HK-2 (cell line): ENCODE results near the gene NBR1.
"Not testable (repeated sequence)": the region's sequence is repeated elsewhere in the genome, so short reads cannot be mapped to it uniquely, and the experiment has no call there.

Experiments used
- DNase-seq: peaks from one replicate; pipeline ENCODE4 v3.0.0-alpha.2; 2018; ENCODE audit not compliant: unreplicated experiment

Gene NBR1

DNA sequence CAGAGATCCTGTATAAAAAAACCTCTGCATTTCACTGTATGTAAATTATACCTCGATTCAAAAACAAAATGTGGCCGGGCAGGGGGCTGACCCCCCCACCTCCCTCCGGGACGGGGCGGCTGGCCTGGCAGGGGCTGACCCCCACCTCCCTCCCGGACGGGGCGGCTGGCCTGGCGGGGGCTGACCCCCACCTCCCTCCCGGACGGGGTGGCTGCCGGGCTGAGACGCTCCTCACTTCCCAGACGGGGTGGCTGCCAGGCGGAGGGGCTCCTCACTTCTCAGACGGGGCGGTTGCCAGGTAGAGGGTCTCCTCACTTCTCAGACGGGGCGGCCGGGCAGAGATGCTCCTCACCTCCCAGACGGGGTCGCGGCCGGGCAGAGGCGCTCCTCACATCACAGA, 11.8 kb upstream of the NBR1 start:
- DNase-seq = not testable (repeated sequence)

DNA sequence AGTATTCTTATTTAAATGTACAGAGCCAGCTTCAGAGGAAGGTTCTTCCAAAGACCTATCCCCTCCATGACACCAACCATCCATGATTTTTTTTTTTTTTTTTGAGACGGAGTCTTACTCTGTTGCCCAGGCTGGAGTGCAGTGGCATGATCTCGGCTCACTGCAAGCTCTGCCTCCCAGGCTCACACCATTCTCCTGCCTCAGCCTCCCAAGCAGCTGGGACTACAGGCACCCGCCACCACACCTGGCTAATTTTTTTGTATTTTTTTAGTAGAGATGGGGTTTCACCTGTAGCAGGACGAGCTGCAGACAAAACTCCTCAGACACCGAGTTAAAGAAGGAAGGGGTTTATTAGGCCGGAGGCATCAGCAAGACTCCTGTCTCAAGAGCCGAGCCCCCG, 11.1 kb upstream of the NBR1 start:
- not testable (repeated sequence) for DNase-seq

DNA sequence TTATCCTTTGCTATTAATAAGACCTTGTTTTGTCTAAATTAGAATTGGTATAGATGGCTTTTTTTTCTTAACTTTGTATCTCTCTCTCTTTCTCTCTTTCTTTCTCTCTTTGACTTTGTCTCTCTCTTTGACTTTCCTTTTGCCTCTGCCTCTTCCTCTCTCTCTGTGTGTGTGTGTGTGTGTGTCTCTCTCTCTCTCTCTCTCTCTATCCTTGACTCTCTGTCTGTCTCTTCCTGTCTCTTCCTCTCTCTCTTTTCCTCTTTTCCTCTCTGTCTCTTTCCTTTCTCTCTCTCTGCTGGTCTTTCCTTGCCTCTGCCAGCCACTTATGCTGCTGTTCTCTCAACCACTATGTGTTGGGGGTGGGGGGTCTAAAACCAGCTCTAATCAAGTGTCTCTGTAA, 5.0 kb upstream of the NBR1 start:
- DNase-seq = not testable (repeated sequence)

DNA sequence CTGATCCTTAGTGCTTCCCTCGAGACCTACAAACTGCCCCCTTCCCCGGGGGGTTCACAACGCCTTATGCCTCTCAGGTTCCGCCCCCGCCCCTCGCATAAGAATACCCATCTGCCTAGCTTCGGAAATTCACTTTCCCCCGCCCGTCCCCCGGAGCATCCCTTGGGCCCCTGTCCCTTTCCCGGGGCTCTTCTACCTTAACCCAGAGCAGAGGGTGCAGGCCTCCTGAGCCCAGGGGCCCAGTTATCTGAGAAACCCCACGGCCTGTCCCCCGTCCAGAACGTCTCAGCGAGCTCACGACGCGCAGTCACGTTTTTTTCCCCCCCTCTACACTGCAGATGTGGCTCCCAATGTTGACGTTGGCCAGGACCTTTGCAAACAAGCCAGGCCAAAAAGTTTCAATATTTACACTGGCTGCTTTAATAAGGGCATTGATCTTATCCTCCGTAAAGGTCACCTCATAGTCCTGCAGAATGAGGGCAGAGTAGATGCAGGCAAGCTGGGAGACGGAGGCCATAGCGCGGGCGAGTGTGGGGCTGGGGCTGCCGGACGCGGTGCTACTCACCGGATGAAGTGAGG, 1.4 kb upstream of the NBR1 start:
- DNase-seq = no peak

DNA sequence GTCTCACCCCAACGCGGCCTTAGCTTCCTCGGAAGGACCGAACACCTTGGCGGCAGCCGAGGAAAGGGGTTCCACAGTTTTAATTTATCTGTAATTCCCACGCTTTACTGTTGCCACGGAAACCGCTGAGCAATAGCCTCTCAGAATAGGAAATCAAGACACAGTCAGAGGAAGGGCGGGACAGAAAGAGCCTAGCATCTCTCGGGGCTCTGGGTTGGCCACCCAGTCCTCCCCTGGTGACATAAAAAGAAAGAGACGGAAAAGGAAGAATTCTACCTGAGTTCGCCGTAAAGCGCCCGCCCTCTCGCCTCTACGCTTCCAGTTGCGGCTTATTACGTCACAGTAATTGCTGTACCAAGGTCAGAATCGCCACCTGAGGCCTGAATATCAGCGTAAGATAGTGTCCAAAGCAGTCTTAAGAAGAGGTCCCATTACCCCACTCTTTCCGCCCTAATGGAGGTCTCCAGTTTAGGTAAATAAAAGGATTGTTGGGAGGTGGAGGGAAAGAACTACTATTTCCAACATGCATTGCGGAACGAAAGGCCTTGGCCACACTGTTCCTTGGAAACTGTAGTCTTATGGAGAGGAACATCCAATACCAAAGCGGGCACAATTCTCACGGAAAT, 761 bp upstream of the NBR1 start:
- DNase-seq = peak; percentile 83

DNA sequence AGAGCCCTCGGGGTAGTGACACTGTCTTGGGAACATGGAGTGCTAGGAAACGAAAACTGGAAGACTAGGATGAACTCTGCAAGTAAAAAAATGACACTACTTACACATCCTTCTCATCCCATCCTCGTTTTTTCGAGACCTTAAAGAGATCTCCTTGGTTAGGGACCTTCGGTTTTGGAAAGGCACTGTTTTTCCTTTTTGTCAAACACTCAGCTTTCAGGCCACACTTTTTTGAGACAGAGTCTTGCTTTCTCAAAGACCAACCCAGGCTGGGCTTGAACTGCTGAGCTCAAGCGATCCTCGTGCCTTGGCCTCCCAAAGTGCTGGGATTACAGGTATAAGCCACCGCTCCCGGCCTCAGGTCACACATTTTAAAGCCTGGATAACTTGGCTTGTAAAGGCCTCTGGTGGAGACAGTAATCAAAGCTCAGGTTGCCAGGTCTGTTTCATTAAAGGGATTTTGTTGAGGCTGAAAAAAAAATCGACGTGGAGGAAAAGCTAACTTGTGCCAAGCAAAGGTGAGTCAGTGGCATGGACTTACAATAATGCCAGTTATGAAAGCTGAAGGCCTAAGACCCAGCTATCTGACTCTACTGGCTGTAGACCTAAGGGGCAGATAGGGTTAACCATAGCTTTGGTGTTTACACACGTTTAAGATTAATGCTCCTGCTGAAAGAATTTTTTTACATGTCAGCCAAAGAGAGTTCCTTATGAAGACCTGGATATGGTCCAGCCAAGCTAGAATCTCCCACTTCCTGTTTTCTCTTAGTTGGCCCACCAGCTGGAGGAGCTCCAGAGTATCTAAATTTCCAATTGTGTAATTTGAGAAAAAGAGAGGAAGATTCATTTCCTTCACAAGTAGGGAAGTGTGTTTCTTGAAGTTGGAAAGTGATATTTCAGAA, 823 bp downstream of the NBR1 start:
- DNase-seq = peak; percentile 51

DNA sequence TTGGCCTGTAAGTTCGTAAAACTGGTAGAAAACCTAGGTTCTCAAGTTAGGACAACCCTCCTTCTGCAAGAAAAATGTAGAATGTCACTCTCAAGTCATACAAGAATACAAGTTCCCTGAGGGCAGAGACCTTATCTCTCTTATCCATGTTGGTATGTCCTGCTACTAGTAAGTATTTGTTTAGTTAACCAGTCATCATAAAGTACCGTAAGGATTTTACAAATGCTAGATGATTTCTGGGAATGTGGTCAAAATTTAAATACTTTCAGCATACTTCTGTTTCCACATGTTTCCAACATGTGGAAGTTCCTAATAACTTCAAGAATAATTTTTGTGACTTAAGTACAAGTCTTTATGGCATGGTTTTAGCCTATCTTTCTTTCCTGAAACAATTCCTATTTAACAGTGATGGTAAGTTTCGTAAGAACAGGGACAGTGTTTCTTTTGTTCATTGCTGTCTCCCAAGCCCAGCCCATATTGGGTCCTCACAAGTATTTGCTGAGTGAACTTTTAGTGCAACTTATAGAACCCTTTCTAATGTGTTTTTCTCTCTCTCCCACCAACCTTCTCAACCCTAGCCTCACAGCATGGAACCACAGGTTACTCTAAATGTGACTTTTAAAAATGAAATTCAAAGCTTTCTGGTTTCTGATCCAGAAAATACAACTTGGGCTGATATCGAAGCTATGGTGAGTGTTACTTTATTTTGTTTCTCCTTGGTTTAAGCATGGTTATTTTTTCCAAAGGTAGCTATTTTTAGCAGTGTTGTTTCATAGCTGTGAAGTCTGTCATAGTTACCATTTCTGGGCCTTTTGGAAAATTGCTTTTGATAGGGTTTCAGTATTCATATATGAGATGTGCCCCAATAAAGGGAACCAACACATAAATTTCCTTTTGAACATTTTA, 4.5 kb downstream of the NBR1 start:
- DNase-seq = no peak

DNA sequence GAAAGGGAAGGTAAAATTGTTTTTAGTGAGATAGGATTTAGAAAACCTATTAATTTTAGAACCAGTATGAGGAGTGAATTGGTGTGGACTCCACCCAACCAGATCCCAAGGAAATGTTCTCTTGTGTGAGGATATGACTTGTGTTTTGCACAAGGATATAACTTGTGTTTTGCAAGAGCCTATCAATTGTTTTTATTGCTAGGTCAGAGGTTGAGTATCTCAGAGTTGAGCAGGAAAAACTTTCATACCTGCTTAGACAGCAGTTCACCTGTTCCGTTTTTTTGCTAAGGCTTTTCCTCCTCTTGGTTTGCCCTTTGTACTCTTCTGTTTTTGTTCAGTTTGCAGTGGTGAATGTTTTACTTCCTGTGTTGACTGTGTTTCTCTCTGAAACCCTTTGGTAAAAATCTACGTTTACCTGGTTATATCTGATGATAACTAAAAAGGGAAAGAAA, 5.1 kb downstream of the NBR1 start:
- DNase-seq = no peak

DNA sequence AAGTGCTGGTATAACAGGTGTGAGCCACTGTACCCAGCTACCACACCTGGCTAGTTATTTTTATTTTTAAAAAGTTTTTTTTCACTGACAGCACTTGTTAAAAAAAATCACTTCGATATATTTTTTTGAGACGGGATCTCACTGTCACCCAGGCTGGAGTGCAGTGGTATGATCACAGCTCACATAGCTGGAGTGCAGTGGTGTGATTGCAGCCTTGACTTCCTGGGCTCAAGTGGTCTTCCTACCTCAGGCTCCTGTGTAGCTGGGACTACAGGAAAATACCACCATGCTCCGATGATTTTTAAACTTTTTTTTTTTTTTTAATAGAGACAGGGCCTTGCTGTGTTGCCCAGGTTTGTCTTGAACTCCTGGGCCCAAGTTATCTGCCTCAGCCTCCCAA, 12.9 kb downstream of the NBR1 start:
- DNase-seq = peak; percentile 6

DNA sequence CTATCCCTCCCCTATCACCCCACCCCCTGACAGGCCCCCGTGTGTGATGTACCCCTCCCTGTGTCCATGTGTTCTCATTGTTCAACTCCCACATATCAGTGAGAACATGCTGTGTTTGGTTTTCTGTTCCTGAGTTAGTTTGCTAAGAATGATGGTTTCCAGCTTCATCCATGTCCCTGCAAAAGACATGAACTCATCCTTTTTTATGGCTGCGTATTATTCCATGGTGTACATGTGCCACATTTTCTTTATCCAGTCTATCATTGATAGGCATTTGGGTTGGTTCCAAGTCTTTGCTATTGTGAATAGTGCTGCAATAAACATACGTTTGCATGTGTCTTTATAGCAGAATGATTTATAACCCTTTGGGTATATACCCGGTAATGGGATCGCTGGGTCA, 15.6 kb downstream of the NBR1 start:
- DNase-seq = not testable (repeated sequence)

DNA sequence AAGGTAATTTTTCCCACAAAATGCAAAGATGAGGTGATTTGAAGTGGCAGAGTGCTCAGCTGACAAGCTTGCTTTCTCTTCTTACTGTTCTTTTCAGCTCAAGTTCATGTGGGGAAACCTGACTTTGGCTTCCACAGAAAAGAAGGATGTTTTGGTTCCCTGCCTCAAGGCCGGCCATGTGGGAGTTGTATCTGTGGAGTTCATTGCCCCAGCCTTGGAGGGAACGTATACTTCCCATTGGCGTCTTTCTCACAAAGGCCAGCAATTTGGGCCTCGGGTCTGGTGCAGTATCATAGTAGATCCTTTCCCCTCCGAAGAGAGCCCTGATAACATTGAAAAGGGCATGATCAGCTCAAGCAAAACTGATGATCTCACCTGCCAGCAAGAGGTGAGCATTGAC, 22.2 kb downstream of the NBR1 start:
- DNase-seq = no peak

DNA sequence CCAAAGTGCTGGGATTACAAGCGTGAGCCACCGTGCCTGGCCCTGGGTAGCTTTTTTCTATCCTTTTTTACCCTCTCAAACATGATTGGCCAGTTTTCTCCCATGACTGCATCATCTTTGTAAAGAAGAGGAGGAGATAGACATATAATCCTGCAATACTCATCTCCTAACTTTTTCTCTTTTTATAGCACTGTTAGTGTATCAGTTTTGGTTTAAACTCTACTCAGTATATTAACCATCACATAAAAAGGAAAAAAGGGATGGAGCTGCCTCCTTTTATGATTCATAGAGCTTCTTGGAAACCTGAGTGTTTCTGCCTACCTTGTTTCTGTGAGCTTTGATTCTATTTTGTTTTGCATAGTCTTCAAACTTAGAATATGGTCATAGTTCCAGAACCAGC, 28.6 kb downstream of the NBR1 start:
- DNase-seq = no peak

DNA sequence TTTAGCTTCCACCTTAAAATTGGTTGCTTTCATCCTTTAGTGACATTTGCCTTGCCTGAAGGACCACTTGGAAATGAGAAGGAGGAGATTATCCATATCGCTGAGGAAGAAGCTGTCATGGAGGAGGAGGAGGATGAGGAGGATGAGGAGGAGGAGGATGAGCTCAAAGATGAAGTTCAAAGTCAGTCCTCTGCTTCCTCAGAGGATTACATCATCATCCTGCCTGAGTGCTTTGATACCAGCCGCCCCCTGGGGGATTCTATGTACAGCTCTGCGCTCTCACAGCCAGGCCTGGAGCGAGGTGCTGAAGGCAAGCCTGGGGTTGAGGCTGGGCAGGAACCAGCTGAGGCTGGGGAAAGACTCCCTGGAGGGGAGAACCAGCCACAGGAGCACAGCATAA, 29.1 kb downstream of the NBR1 start:
- no peak for DNase-seq

DNA sequence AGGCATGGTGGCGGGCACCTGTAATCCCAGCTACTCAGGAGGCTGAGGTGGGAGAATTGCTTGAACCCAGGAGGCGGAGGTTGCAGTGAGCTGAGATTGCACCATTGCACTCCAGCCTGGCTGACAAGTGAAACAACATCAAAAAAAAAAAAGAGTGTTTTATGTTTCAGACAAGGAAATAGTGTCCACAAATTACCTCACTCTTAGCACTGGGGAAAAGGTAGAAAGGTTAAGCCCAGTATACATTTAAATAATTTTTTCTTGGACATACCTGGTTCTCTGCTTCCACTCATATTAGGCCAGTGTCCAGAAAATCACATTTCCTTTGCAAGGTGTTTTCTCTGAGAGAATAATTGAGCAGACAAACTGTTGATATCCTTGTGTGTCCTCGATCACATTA, 32.0 kb downstream of the NBR1 start:
- not testable (repeated sequence) for DNase-seq

DNA sequence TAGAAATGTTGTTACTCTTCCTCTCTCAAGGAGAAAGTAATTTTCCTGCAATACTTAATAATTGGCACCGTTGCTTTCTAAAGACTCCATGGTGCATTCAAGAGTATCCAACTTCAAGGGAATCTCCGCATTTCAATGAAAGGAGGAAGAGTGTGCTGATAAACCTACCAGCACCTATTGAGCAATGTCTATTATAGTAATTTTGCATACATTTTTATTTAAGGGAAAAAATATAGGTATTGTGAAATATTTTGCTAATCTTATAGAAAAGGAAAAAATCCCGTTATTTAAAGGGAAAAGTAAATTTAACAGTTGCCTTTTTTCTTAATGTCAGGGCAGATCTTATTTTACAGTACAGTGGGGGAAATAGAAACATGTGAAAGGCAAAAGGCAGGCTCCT, 39.6 kb downstream of the NBR1 start:
- no peak for DNase-seq

DNA sequence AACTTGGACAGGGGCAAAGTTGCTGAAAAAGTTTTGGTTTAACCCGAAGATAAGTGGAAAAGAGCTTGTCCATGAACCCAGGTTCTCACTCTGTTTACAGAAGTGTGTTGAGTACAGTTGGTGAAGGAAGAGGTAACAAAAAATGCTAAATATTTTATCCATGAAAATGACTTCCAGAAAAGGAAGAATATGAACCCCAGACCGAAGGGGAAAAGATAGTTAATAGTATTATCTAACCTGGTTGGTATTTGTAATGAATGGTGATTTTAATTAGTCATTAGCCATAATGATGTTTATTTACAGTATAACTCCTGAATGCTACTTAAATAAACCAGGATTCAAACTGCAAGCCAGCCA, 40.1 kb downstream of the NBR1 start:
- no peak for DNase-seq

DNA sequence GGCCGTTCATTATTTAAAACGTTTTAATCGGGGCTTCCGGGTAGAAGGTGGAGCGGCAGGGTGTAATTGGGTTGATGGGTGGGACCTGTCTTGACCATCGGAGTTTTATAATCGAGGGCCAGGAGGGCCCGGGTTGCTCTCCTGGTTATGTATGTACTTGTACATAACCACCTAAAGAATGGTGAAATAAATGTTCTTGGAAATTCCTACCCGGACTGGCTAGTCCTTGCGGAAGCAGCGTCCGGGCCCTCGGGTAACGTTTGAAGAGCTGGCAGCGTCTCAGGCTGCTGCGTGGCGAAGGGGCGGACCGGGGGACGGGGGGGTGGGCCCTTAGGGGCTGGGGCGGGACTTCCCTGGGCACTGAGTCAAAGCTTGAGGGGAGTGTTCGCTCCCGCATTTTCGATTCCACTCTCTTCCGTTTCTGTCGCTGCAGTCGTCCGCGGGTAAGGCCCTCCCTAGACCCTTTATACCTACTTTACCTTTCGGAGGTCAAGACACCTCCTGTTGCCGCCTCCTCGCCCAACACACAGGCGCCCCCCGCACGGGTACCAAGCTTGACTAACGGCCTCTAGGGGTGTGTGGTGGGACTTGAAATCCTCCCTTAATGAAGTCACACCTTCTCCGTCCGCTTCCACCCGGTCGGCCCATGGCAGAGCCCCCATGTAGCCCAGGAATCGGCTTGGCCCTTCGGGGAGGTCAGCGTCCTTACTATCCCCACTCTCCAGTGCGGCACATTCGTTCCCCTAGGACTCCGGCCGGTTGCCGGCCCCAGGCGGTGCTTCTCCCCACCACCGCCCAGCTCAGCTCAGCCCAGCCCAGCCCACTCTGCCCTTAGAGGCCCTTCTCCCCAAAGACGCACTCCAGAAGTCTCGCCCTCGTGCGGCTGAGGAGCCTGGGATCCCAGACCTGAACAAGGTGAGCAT, 40.7 kb downstream of the NBR1 start, which contains the start of gene TMEM106A:
Gene TMEM106A (plus strand): TSS at position 396 of the 923 bp plus-strand sequence. CDS start 1,167 bp downstream, outside the sequence.
- peak; percentile 82 for DNase-seq

DNA sequence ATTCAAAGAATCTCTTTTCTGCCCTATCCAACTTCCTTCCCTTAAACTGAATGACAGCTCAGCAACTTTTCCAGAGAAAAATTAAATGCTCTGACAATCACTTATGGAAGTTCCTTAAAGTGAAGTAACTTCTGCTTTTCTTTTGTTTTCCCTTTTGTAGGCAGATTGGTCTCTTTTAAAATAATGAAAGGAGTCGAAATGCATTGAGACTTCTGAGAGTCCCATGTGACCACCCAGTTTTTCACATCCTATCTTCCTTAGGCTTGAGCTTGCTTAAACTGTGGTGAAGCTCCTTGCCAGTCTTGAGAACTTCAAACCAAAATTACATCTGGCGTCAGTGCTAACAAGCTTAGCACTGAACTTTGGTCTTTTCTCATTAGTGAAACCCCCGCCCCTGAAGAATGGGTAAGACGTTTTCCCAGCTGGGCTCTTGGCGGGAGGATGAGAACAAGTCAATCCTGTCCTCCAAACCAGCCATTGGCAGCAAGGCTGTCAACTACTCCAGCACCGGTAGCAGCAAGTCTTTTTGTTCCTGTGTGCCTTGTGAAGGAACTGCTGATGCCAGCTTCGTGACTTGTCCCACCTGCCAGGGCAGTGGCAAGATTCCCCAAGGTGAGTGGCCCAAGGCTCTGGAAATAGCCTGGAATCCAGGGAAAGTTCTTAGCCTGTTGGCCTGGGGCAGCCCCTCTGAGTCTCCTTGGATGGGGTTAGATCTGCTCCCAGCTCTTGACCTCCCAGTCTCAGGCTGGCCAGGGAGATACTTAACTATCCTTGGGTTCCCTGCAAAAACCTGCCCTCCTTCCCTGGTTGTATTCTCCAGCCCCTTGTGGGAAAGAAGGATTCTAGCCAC, 41.9 kb downstream of the NBR1 start:
- no peak for DNase-seq

DNA sequence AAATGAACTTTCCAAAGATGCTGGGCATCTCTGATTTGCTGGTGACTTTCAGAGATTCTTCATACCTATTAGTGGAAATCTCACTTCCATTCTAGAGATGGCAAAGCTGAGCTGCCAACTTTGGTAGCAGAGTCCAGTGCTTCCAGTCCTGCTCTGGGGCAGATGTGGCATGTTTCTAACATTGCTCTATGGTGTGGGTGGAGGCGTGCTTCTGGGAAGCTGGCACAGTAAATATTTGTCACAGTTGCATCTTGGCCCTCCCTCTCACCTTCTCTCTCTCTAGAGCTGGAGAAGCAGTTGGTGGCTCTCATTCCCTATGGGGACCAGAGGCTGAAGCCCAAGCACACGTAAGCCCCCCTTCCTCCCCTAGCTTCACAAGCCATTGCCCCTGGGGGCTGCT, 42.5 kb downstream of the NBR1 start:
- DNase-seq = no peak

DNA sequence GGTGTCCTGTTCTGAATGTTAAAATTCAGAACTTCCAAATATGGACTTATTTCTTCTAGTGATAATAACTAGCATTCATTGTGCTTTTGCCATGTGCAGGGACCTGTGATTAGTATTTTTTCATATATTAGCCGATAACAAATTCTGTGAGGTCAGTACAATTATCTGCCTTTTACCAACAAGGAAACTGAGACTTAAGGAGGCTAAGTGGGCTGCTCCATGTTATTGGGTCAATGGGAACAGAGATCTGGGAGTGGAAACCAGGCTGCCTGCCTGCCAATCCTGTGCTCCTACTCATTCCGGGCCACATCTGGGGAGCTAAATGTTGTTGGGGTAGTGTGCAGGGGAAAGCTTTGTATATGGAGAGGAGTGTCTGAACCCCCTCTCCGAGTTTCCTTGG, 44.3 kb downstream of the NBR1 start:
- DNase-seq = no peak
